GM10847 (cell line): ENCODE results near the gene EVX2.

Experiments
- POLR2A ChIP-seq: IDR thresholded peaks from 2 replicates; pipeline ENCODE4 v1.6.1; 2011; ENCODE audit not compliant: insufficient read length; ENCODE audit errors: extremely low read depth

Gene EVX2

GRCh38 chr2:176078541-176079284 lies 5.0 kb downstream of the EVX2 start:
- no peak for TF ChIP-seq POLR2A

GRCh38 chr2:176076796-176077195 lies 7.0 kb downstream of the EVX2 start:
- no peak for TF ChIP-seq POLR2A

- TF ChIP-seq POLR2A = no peak
Observed at GRCh38 chr2:176076063-176076462, 7.7 kb downstream of the EVX2 start.

- no peak for TF ChIP-seq POLR2A
Observed at GRCh38 chr2:176075481-176075880, 8.3 kb downstream of the EVX2 start.

GRCh38 chr2:176074919-176075425 lies 8.8 kb downstream of the EVX2 start:
- TF ChIP-seq POLR2A = no peak

GRCh38 chr2:176072951-176073904 lies 10.5 kb downstream of the EVX2 start:
- TF ChIP-seq POLR2A = no peak

GRCh38 chr2:176072292-176072669 lies 11.5 kb downstream of the EVX2 start:
- no peak for TF ChIP-seq POLR2A

- TF ChIP-seq POLR2A = no peak
Observed at GRCh38 chr2:176071330-176072291, 12.2 kb downstream of the EVX2 start.

- no peak for TF ChIP-seq POLR2A
Observed at GRCh38 chr2:176068419-176068832, 15.3 kb downstream of the EVX2 start.

GRCh38 chr2:176067589-176068418 lies 16.0 kb downstream of the EVX2 start:
- TF ChIP-seq POLR2A = no peak

- TF ChIP-seq POLR2A = no peak
Observed at GRCh38 chr2:176066645-176067588, 16.8 kb downstream of the EVX2 start.

- TF ChIP-seq POLR2A = no peak
Observed at GRCh38 chr2:176063958-176064357, 19.8 kb downstream of the EVX2 start.

GRCh38 chr2:176056406-176056805 lies 27.4 kb downstream of the EVX2 start:
- no peak for TF ChIP-seq POLR2A
